Astrocyte of the hippocampus (primary cell): ENCODE measurements around the gene LRBA.

ENCODE experiments used
- DNase-seq: peaks from one replicate; pipeline ENCODE4 v3.0.0; 2011; ENCODE audit warnings: low read depth, low spot score

The LRBA gene

GRCh38 chr4:150875367-150875766 is 139.7 kb downstream of the LRBA start:
- DNase-seq: no peak

- DNase-seq: no peak
These were observed 140.5 kb downstream of the LRBA start for GRCh38 chr4:150874338-150875226.

GRCh38 chr4:150867148-150867547 is 147.9 kb downstream of the LRBA start:
- peak; percentile 84 for DNase-seq

- no peak for DNase-seq
These were observed 151.6 kb downstream of the LRBA start for GRCh38 chr4:150863456-150863855.

- DNase-seq: no peak
These were observed 152.3 kb downstream of the LRBA start for GRCh38 chr4:150862829-150863228.

GRCh38 chr4:150859453-150859852 is 155.6 kb downstream of the LRBA start:
- no peak for DNase-seq

- DNase-seq: no peak
These were observed 159.0 kb downstream of the LRBA start for GRCh38 chr4:150855981-150856510.

GRCh38 chr4:150854600-150854999 is 160.5 kb downstream of the LRBA start:
- DNase-seq: no peak

GRCh38 chr4:150853882-150854281 is 161.2 kb downstream of the LRBA start:
- no peak for DNase-seq

GRCh38 chr4:150852216-150852615 is 162.9 kb downstream of the LRBA start:
- no peak for DNase-seq

GRCh38 chr4:150849016-150849415 is 166.1 kb downstream of the LRBA start:
- DNase-seq: peak; percentile 6

- DNase-seq: no peak
These were observed 186.9 kb downstream of the LRBA start for GRCh38 chr4:150828159-150828558.

- no peak for DNase-seq
These were observed 187.9 kb downstream of the LRBA start for GRCh38 chr4:150827226-150827625.

GRCh38 chr4:150826306-150826705 is 188.8 kb downstream of the LRBA start:
- no peak for DNase-seq

- no peak for DNase-seq
These were observed 192.7 kb downstream of the LRBA start for GRCh38 chr4:150822407-150822806.

GRCh38 chr4:150821641-150822040 is 193.4 kb downstream of the LRBA start:
- peak; percentile 12 for DNase-seq

- DNase-seq: no peak
These were observed 194.7 kb downstream of the LRBA start for GRCh38 chr4:150820409-150820808.

- DNase-seq: no peak
These were observed 196.4 kb downstream of the LRBA start for GRCh38 chr4:150818661-150819060.

GRCh38 chr4:150817804-150818528 is 197.1 kb downstream of the LRBA start:
- no peak for DNase-seq

GRCh38 chr4:150817017-150817416 is 198.1 kb downstream of the LRBA start:
- no peak for DNase-seq

GRCh38 chr4:150816491-150816890 is 198.6 kb downstream of the LRBA start:
- peak; percentile 22 for DNase-seq

- DNase-seq: no peak
These were observed 200.2 kb downstream of the LRBA start for GRCh38 chr4:150814873-150815272.
